IMR-90 (cell line): ENCODE results near the gene RAB3IL1.

Source experiments
- CTCF ChIP-seq: conservative IDR thresholded peaks from 2 replicates; pipeline ENCODE4 v1.5.1; 2012; ENCODE audit warnings: mild to moderate bottlenecking, low read depth, low read length, improper control_type of control experiment
- MAZ ChIP-seq: IDR thresholded peaks from 2 replicates; pipeline ENCODE4 v1.6.1; 2012; ENCODE audit warnings: low read depth, mild to moderate bottlenecking, low read length, improper control_type of control experiment, moderate library complexity, borderline replicate concordance
- SMC3 ChIP-seq: fragments of 150-350 bp; IDR thresholded peaks from 2 replicates; pipeline ENCODE4 v1.6.1; 2016; ENCODE audit warnings: low read depth, mild to moderate bottlenecking, antibody characterized with exemption, low read length, moderate library complexity
- USF2 ChIP-seq: fragments of 150-350 bp; IDR thresholded peaks from 2 replicates; pipeline ENCODE4 v1.6.1; 2017; ENCODE audit warnings: mild to moderate bottlenecking, antibody characterized with exemption, low read length, low read depth

GRCh38 chr11:61883327-61883726, 34.0 kb downstream of the RAB3IL1 start:
- TF ChIP-seq MAZ (no peak), CTCF (no peak), USF2 (no peak), SMC3 (no peak)
